NAMALWA (cell line): ENCODE measurements around the gene CLN6.
"Not testable (repeated sequence)": the region's sequence is repeated elsewhere in the genome, so short reads cannot be mapped to it uniquely, and the experiment has no call there.

ENCODE experiments used
- DNase-seq: peaks from one replicate; pipeline ENCODE4 v3.0.0-alpha.2; 2015; ENCODE audit warnings: low spot score

Gene CLN6

GRCh38 chr15:68188647-68189046, 40.9 kb downstream of the CLN6 start:
- no peak for DNase-seq

- no peak for DNase-seq
These were observed 42.0 kb downstream of the CLN6 start for GRCh38 chr15:68187559-68187958.

GRCh38 chr15:68186671-68187397, 42.7 kb downstream of the CLN6 start:
- DNase-seq: no peak

- DNase-seq: no peak
These were observed 44.7 kb downstream of the CLN6 start for GRCh38 chr15:68184616-68185480.

- DNase-seq: no peak
These were observed 45.8 kb downstream of the CLN6 start for GRCh38 chr15:68183616-68184315.

GRCh38 chr15:68177742-68178141, 51.8 kb downstream of the CLN6 start:
- no peak for DNase-seq

GRCh38 chr15:68176601-68177000, 52.9 kb downstream of the CLN6 start:
- no peak for DNase-seq

- DNase-seq: no peak
These were observed 54.0 kb downstream of the CLN6 start for GRCh38 chr15:68175526-68175925.

- DNase-seq: no peak
These were observed 56.4 kb downstream of the CLN6 start for GRCh38 chr15:68173119-68173518.

- DNase-seq: not testable (repeated sequence)
These were observed 57.5 kb downstream of the CLN6 start for GRCh38 chr15:68172037-68172436.

GRCh38 chr15:68166847-68167246, 62.7 kb downstream of the CLN6 start:
- DNase-seq: no peak

- DNase-seq: no peak
These were observed 66.3 kb downstream of the CLN6 start for GRCh38 chr15:68163191-68163590.

- no peak for DNase-seq
These were observed 71.4 kb downstream of the CLN6 start for GRCh38 chr15:68158046-68158628.

- DNase-seq: no peak
These were observed 72.5 kb downstream of the CLN6 start for GRCh38 chr15:68157074-68157473.
